GM18873 (cell line): ENCODE measurements around the gene CAMTA1.

Experiments used
- ATAC-seq: cut with Tn5 transposase; IDR thresholded peaks from one replicate; pipeline ENCODE4 v1.9.1; 2021; ENCODE audit warnings: mild to moderate bottlenecking, moderate library complexity, moderate number of reproducible peaks; ENCODE audit not compliant: unreplicated experiment, low FRiP score

CAMTA1 gene

GRCh38 chr1:7639435-7640131 is 854.3 kb downstream of the CAMTA1 start:
- no peak for ATAC-seq

- ATAC-seq = no peak
These were observed 855.1 kb downstream of the CAMTA1 start for GRCh38 chr1:7640350-7640749.

DNA sequence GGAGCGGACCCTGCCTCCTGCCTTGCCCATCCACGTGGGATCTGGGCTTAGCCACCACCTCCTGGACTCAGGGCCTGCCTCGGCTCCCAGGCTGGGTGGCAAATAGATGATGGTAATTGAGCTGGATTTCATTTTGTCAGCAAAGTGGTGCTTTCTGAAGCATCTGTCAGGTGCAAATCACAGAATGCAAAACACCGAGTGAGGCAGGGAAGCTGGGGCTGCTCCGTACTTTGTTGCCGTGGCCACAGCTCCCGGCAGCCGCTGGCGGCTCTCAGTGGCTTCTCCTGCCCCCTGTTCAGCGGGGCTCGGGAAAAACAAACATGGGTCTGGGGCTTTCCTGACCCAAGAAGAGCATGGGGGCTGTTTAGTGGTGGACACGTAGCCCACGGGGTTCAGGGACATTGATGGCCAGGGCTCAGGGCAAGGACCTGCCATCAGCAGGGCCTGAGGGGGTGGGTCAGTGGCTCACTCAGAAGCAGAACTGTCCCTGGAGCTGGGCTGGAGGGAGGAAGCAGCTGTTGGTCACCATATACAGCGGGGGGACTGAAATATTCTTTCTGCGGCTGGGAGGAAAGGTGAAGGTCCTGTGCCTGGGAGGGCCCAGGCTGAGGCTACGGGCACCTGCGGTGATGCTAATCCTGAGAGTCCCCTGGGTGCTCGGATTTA is 855.8 kb downstream of the CAMTA1 start:
- ATAC-seq = no peak

DNA sequence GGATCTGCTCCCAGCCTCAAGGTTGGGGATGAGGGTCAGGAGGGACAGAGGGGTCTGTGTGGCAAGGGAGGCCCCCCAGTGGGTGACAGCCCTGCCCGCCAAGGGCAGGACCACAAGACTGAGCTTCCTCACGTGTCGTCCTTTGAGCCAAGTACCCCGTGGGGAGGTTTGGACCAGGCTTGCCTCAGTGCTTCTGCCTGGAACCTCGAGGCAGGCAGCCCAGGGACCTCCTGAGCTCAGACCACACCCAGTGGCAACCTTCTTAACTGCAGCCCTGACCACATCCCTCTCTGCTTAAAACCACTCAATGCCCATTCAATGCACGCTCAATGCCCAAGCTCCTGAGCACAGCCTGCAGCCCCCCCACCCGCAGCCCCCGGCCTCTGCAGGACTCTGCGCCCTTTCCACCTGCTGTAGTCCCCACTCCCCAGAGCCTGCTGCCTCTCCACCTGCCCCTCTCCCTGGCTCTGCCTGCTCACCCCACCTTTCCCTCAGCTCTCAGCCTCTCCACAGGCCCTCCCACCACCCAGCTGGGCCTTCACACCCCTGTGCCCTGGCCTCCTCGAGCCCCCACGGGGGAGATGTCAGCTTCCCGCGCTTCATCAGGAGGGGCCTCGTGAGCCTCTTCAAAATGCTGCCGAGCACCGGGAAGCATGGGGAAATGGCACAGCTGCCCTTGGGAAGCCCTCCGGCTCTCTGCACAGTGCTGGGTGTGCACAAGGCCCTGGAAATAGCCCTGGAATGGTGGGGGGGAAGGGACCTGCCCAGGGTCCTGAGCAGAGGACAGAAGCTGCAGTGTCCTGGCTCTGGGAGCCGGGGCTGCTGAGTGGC is 856.5 kb downstream of the CAMTA1 start:
- ATAC-seq = no peak

DNA sequence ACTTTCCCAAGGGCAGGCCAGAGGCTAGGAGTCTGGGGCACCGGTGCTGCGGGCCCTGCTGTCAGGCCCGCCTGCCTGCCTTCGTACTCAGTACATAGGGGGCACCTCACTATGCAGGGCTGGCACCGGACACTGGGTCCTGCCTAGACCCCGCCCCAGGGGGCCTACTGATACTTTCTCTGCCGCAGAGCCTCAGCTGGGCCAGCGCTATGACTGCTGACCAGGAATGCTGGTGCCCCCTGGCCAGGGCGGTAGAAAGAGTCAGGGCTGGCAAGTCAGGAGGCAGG is 857.1 kb downstream of the CAMTA1 start:
- no peak for ATAC-seq

DNA sequence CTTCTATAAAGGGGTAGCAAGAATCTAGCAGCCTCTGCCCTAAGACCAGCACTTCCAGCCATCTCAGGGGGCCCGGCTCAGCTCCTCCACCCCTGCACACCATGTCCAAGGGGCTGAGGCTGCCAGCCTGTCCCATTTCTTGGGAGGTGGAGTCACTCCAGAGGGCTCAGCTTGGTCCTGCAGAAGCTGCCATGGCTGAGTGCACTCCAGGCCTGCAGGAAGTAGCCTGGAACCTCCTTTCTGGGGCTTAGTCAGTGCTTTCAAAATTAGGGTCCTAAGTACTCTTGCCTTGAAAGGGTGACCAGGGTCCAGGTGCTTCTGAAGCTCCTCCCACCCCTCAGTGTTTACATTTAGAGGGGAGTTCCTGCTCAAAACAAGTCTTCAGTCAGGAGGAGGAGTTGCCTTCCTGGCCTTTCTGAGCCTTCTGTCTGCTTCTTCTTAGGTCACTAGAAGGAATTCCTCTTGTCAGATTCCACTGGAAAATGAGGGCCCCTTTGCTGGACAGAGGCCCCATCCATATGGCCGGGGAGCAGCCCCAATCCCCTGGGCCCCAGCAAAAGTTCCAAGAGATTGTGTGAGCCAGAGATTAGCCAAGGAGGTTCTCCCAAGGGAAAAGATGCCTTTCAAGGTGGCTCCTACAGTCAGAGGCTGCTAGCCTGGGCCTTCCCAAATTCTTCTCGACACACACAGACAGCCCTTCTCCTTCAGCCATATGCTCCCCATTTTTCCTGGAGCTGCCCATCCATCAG is 857.7 kb downstream of the CAMTA1 start:
- ATAC-seq = no peak

GRCh38 chr1:7643530-7643929 is 858.3 kb downstream of the CAMTA1 start:
- ATAC-seq = no peak

DNA sequence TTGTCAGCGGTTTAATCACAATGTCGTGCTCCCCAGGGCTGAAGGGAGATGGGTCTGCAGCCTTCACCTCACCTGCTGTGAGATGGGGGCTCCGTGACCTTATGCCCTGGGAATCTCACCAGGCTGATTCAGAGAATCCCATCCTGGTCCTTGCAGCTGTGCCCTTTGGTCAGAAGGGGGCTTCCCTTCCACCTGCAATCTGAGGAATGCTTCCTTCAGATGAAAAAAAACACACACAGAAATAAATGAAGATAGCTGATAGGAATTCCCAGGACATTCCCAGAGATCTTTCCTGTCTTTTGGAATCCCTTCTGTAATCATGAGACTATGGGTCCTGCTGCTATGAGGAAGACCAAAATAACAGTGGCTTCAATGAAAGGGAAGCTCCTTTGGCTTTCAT is 858.8 kb downstream of the CAMTA1 start:
- no peak for ATAC-seq

DNA sequence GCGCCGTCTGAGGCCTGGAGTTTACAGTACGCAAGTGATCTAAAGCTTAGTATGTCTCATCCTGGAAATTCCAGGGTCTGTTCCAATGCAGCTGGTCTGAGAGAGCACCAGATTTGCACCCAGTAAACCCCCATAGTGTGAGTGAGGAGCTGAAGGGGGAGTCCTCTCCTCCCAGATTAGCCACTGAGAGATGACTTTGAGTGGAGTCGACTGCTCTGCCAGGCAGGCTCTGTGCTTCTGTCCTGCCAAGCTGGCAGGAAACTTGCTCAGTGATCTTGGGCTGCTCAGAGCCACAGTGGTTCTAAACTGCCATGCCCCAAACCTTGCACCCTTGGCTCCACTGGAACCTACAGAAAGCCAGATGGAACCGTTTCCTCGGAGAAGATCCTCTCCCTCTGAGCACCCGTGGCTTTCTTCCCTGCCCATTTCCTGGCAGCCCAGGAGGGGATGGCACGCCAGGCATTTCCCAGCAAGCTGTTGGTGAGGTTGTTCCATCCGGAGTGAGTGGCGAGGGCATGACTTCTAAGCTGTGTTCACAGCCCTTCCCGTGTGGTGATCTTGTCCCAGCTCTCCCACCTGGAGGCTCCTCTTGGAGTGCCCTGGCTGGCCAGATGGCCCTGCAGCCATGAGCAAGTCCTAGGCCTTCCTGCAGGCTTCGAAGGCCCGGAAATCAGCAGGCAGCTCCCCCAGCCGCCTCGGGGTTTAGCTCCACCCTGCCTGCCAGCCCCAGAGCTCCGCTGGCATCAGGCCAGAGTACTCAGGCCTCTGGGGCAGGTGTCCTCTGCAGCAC is 859.9 kb downstream of the CAMTA1 start:
- ATAC-seq = no peak

- ATAC-seq = no peak
These were observed 860.4 kb downstream of the CAMTA1 start for GRCh38 chr1:7645751-7646048.

GRCh38 chr1:7646164-7646563 is 860.9 kb downstream of the CAMTA1 start:
- no peak for ATAC-seq

DNA sequence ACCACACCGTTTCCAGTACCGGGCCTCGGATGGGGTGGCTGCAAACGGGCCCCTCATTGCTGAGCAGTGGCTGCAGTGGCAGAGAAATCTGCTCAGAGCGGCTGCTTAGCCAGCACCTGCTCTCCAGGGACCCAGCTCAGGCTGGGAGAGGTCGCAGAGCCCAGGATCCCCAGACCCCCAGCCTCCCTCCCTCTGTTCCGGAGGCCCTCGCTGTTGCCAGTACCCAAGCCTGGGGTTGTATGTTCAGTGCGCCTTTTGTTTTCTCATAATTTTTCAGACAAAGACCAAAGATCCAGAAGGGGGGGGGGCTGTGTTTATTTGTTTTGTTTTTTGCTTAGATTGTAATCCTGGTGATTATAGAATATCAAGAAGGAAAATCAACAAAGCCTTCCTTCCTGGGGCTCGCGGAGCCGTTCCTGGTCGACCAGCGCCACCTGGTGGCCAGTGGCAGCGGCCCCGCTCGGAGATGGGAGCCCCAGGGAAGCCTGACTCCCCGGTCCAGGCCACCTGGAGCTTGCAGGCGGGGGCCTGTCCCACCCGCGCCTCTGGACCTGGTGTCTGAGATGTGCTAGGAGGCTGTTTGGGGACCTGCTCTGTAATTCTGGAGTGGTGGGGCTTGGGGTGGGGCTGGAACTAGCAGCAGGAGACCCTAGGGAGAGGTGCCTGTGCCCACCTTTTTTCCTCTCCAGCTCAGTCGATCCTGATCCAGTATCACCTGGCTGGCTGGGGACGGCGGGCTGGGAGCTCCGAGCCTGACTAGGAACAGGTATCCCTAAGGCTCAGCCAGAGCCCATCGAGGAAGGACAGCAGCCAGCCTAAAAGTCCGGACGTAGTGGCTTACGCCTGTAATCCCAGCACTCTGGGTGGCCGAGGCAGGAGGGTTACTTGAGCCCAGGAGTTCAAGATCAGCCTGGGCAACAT is 862.0 kb downstream of the CAMTA1 start:
- no peak for ATAC-seq

- no peak for ATAC-seq
These were observed 863.6 kb downstream of the CAMTA1 start for GRCh38 chr1:7648761-7649384.

- no peak for ATAC-seq
These were observed 865.5 kb downstream of the CAMTA1 start for GRCh38 chr1:7650801-7651200.

DNA sequence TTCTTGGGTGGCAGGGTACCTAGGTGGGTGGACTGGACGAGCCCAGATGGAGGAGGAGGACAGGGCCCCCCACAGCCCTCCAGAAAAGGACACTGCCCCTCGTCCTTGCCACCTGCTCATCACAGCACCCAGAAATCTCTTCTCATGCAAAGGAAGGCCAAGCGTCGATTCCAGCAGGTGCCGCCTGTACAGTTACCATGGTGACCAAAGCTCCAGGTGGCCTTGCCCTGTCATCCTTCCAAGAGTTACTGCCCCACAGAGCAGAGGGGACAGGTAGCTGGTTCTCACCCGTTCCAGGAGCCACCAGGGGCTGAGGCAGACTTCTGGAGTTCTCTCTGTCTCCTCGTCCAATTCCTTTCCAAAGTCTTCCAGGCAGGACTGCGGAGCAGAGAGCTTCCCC is 865.9 kb downstream of the CAMTA1 start:
- no peak for ATAC-seq

DNA sequence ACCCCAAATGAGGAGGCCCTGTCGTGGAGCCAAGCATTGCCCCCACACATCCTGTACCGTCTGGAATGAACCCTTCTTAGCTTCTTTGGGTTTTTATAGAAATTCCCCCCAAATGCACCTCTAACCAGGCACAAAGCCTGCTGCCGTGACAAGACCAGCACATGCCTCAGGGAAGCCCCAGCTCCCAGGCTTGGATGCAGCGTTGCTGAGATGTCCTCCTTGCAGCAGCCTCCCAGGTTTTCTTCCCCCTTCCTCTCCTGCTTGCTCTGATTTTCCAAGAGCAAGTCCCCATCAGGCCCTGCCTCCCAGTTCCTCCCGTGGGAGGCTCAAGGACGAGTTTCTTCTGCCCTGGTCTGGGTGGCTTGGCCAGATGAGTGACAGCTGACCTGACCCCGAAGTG is 866.8 kb downstream of the CAMTA1 start:
- ATAC-seq = no peak

DNA sequence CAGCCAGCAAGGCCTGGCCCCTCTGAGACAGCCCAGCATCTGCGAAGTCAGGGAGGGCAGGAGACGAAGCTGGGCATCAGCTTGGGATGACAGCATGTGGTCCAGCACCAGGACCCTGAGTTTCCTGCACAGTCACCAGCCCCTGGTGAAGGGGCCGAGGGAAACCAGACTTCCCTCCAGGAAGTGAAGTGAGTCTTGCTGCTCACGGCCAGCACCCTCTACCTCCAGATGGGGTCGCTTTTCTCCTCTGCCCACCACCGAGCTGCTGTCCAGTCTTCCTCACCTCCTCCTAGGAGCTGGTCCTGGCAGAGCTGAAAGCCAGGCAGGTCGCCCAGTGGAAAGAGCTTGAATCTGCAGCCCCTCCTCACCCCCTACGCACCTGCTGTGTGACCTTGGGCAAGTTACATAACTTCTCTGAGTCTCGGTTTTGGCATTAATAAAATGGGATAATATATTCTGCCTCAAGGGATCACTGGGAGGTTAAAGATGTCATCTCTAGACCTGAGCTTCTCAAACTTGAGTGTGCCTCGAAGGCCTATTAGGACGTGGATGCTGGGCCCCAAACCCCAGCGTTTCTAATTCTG is 867.4 kb downstream of the CAMTA1 start:
- ATAC-seq = no peak

- no peak for ATAC-seq
These were observed 869.5 kb downstream of the CAMTA1 start for GRCh38 chr1:7654725-7655124.

DNA sequence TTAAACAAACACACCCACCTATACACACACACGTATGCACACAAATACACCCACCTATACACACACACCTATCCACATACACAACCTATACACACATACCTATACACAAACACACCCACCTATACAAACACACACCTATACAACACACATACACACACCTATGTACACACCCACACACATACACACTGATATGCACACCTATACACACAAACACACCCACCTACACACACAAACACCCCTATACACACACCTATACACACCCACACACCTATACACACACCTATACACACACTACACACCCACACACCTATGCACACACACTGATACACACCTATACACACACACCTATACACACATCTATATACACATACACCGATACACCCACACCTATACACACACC is 870.1 kb downstream of the CAMTA1 start:
- ATAC-seq = no peak
